Spleen (tissue), 7 donors: ENCODE data around the gene KIFBP.

ENCODE experiments used
- POLR2AphosphoS5 ChIP-seq, 3 donors: sonication (generic); formaldehyde crosslinking; IDR thresholded peaks; one replicate each; pipeline ENCODE4 v1.5.1; 2017; ENCODE audit warnings: antibody characterized with exemption in 3 of 3
- TF ChIP-seq, protein P1 (sequence below), 11 experiments: fragments of 200-600 bp in 7 of 11; fragments of 450-650 bp in 4 of 11; sonication (generic) in 4 of 11; IDR thresholded peaks in 8 of 11; conservative IDR thresholded peaks in 3 of 11; 1 replicate in 7 of 11; 2 replicates in 4 of 11; pipeline versions ENCODE4 v1.4.0 to v1.8.0; 2016 to 2021; ENCODE audit warnings: antibody characterized with exemption in 11 of 11, inconsistent platforms in 4 of 11, mild to moderate bottlenecking in 1 of 11
- donor health status: DM: no; HTN: no; CAD: no; lungs with moderate emphysema.
- donor health status: DM: no; HTN: no; CAD: no.
- donor health status: DM: no; HTN: no; CAD: no.

DNA sequence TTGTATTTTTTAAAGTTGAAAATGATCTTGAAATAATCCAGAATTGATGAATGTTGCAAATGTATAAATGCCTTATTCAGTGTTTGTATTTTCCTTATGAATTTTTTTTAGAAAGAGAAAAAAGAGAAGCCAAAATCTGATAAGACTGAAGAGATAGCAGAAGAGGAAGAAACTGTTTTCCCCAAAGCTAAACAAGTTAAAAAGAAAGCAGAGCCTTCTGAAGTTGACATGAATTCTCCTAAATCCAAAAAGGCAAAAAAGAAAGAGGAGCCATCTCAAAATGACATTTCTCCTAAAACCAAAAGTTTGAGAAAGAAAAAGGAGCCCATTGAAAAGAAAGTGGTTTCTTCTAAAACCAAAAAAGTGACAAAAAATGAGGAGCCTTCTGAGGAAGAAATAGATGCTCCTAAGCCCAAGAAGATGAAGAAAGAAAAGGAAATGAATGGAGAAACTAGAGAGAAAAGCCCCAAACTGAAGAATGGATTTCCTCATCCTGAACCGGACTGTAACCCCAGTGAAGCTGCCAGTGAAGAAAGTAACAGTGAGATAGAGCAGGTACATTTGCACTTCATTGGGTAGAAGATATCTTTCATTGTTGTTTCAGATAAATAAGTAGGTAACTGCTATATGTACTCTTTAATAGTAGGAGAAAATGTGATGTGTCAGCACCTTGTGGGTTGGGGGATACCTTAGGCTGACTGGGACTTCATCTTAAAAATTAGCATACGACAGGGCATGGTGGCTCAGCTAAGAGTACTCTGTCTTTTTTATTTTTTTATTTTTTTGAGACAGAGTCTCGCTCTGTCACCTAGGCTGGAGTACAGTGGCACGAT, 28.7 kb upstream of the KIFBP start:
- TF ChIP-seq, protein P1, sequence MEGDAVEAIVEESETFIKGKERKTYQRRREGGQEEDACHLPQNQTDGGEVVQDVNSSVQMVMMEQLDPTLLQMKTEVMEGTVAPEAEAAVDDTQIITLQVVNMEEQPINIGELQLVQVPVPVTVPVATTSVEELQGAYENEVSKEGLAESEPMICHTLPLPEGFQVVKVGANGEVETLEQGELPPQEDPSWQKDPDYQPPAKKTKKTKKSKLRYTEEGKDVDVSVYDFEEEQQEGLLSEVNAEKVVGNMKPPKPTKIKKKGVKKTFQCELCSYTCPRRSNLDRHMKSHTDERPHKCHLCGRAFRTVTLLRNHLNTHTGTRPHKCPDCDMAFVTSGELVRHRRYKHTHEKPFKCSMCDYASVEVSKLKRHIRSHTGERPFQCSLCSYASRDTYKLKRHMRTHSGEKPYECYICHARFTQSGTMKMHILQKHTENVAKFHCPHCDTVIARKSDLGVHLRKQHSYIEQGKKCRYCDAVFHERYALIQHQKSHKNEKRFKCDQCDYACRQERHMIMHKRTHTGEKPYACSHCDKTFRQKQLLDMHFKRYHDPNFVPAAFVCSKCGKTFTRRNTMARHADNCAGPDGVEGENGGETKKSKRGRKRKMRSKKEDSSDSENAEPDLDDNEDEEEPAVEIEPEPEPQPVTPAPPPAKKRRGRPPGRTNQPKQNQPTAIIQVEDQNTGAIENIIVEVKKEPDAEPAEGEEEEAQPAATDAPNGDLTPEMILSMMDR (IDR thresholded peaks at IDR 0.05 in 8 of 11, conservative IDR thresholded peaks at IDR 0.05 in 3 of 11): no peak
- TF ChIP-seq POLR2AphosphoS5 (IDR thresholded peaks at IDR 0.05): no peak
